Astrocyte of the hippocampus (primary cell): ENCODE data around the gene ACKR1.

Experiments used
- DNase-seq: peaks from one replicate; pipeline ENCODE4 v3.0.0; 2011; ENCODE audit warnings: low read depth, low spot score

Gene ACKR1

GRCh38 chr1:159204161-159205141 is at the start of gene ACKR1:
ACKR1 (plus strand) TSS chr1:159204875; CDS start chr1:159204960, 85 bp downstream.
- DNase-seq = no peak

- DNase-seq = peak; percentile 89
Measured at GRCh38 chr1:159161001-159161718, 43.5 kb upstream of the ACKR1 start.

DNA sequence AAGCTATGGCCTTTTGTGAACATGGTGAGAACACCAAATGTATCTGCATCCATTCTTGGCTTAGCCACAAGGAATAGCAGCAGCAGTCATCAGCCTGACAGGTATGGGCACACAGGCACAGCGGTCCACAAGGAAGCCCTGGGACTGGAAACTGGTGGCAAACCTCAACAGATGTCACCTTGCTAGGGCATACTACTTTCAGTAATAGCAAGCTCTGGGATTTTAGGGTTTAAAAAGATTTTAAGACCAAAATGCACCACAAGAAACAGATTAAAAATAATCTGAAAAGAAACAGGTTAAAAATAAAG is 43.0 kb upstream of the ACKR1 start:
- no peak for DNase-seq

GRCh38 chr1:159162516-159163265 is 42.0 kb upstream of the ACKR1 start:
- no peak for DNase-seq

GRCh38 chr1:159163614-159164228 is 41.0 kb upstream of the ACKR1 start:
- no peak for DNase-seq

- no peak for DNase-seq
Measured at GRCh38 chr1:159168043-159168442, 36.6 kb upstream of the ACKR1 start.

DNA sequence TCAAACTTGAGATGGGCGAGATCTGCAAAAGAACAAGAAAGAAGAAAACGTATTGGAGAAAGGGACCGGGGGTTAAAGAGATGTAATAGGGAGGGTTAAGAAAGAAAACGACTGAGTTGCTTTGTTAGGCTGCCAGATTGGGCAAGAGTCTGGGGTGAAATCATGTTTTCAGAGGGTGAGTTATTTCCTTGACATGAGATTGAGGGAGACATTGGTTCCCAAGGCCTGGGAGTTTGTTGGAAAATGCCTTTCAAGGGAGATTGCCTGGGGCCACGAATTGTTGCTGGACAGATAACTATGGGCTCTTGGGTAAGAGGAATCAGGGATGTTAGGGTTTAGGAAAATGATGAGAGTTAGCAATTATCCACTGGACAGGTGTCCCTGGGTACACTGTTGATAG is 34.0 kb upstream of the ACKR1 start:
- no peak for DNase-seq

- DNase-seq = peak; percentile 27
Measured at GRCh38 chr1:159171254-159171687, 33.4 kb upstream of the ACKR1 start, which contains the start of gene CADM3. CADM3 (plus strand) TSS chr1:159171615; CDS start chr1:159171766, 151 bp downstream.

DNA sequence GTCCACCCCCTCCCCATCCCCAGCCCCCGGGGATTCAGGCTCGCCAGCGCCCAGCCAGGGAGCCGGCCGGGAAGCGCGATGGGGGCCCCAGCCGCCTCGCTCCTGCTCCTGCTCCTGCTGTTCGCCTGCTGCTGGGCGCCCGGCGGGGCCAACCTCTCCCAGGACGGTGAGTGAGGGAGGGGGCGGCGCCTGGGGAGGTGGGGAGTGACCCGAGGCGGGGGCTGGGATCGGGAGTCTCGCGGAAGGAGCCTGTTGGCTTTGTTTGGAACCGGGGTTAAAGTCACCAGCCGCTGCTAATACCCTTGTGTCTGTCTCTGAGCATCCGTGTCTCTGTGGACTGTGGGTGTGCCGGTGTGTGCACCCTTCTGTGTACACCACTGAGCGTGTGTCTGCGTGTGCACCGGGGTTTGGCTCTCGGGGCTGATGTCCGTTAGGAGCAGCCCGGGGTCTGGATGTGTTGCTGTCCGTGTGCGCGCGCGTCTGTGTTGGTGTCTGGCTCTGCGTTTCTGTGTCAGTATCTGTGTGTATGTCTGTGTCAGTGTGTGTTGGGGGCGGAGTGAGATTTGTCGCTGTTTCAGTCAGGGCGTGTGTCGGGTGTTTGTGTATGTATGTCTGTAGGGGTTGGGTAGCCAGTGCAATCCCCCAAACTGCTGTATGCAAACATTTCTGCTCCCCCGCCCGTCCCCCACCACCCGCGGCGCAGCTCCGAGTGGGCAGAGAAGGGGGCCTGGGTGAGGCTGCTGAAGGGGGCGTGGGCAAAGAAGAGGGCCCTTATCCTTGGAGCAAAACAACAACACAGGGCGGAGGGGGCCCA is 32.8 kb upstream of the ACKR1 start:
- peak; percentile 39 for DNase-seq

DNA sequence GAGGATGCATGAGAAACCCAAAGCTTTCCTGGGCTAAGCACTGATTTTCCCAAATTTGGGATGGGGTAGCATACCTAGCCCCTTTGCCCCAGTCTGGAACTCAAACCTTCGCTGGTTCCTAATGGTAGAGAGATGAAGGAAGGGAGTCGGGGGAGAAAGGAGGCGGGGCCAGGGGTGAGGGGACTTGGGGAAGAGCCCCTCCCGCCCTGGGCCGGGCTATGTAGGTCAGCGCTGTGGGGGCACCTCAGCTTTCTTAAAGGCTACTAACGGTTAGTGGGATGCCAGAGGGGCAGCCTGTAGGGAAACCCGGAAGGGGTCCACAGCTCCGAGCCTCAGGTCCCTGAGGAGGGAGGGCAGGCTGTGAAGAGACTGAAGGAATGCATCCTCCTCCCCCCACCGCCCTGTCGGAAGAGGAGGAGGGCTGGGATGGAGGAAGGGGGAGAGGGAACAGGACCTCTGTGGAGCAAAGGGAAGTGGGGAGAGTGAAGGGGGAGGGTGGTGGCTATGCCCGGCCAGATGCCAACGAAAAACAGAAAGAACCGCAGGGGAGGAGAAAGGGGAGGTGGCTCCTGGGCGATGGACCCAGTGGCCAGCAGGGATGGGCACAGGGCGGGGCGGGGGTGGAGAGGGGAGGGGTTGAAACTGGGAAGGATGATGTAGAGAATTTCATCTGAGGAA is 31.9 kb upstream of the ACKR1 start:
- DNase-seq = peak; percentile 16

DNA sequence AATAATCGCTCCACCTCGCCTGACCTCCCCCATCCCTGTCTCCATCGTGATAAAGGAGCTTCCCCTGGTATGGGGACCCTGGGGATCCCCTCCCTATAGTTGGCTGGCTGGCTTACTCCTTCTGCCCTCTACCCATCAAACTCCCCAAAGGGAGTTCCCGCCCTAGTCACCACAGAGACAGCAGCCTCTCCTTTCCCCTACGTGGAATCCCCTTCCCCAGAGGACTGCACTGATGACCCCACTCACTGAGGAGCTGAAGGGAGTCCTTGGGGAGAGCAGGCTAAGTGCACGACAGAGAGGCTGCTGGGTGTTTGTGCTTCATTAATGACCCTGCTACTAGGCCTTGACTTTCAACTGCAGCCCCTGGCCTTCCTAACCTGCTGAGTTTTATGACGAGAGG is 31.4 kb upstream of the ACKR1 start:
- DNase-seq = no peak

DNA sequence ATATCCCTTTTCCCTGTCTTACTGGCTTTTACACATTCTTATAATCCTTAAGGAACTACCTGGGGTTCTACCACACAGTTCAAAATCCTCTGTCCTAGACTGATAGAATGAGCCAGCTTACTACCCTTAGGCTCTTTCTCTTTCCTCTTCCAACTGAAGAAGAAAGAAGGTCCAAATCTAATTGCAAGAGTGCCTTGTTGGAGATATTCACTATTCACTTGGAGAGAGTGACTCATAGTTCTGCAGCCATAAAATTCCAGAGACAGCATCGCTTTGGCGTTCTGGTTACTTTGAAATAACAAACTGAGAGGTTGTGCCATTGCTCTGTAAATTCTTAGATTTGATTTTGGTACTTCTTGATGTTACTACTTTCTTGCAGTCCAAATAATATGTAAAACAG is 29.1 kb upstream of the ACKR1 start:
- DNase-seq = no peak

DNA sequence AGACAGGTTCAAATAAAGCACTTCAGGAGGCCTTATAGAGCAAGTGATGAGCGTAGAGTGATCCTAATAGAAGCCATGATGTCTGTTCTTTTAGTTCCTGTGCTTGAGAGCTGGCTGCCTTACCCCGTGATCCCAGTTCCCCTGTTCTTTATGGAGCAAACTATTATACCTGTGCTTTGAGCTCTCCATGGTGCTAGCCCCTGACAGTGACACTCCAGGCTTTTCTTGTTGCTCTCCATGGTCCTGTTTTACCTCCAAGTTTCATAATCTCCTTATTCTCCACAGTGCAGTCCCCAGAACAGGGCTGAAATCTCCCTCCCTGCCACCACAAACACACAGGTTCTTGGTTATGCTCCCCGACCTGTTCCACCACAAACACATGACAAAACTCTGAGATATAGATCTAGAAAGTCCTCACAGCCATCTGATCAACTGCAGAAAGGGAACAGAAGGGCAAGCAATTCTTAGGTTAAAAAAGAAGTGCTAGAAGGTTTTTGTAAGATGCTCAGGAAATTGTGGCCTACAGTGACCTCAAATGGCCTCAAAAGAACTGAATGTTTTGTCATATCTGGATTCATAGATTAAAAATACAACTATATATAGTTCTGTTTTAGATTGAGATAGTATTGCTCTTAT is 27.3 kb upstream of the ACKR1 start:
- peak; percentile 87 for DNase-seq

GRCh38 chr1:159179906-159180305 is 24.8 kb upstream of the ACKR1 start:
- no peak for DNase-seq

- no peak for DNase-seq
Measured at GRCh38 chr1:159180516-159180915, 24.2 kb upstream of the ACKR1 start.

- DNase-seq = no peak
Measured at GRCh38 chr1:159181328-159182024, 23.2 kb upstream of the ACKR1 start.

DNA sequence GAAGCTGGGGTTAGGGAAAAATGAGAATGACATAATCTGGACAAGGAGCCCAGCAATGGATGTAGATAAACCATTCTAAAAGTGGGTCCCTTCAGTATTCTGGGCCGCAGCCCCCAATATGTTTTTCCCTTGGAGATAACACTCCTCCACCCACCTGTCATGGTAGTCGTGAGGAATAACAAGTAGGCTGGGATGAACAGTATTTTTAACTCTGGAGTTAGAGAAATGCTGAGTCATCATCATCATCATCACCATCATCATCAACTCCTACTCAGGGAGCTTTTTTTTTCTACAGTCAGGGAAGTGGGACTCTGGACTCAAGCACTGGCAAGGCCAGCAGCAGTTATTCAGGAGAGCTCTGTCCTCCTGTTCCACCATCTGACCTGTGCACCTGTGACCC is 20.5 kb upstream of the ACKR1 start:
- DNase-seq = no peak

DNA sequence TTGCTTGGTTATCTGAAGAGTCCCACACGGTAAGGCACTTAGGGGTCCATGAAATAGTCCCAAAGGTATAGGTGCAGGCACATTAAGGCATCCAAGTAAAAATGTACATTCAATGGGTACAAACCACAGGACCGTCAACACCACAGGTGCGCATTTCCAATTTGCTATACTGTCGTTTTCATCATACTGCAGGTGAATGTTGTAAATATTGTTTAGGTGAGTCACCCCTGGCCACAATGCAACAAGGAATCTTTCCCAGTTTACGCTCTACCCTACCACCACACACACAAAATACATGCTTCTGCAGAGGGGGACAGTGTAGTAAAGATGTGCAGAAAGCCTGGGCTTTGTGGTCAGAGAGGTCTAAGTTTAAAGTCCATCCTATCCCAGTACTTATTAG is 19.6 kb upstream of the ACKR1 start:
- no peak for DNase-seq

DNA sequence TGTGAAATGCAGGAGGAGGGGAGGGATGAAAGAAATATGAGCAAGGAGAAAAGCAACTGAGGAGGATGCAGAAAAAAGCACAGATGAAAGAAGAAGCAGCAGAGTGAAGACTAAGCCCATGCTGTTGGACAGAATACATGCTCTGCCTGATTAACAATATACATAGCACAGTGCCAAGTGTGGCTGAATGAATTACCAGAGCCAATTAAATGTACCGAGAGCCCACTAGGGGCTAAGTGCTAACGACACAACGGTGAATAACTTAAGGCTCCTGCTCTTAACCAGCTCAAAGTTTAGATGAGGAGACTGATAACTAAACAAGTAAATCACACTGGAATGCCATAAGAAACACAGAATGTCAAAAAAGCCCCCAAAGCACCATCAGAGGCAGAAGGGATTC is 17.6 kb upstream of the ACKR1 start:
- DNase-seq = no peak
